SK-N-SH (cell line): ENCODE measurements around the gene PCNX1. TPM values are rescaled to one million over a fixed set of nuclear protein-coding genes. Genes with fewer than 3 reads are reported as not detected.
"Not testable (repeated sequence)": the region's sequence is repeated elsewhere in the genome, so short reads cannot be mapped to it uniquely, and the experiment has no call there.

ENCODE experiments used
- CTCF ChIA-PET: fragments of 300-600, 350-600 bp; formaldehyde crosslinking; extraction: SDS; loops from one replicate; lab custom pipeline; 2021; lab: Yijun Ruan, JAX
- POLR2A ChIA-PET: fragments of 350-600 bp; sonication (Branson Sonifier 250); formaldehyde crosslinking; extraction: SDS; loops from one replicate; lab custom pipeline; 2020; ENCODE audit warnings: antibody characterized with exemption, inconsistent platforms; lab: Yijun Ruan, JAX
- DNase-seq: peaks from one replicate; pipeline ENCODE4 v3.0.0; 2012
- H2AFZ ChIP-seq: fragments of 200-600 bp; sonication (generic); 2 replicates; pipeline ENCODE4 v1.8.1; 2016; ENCODE audit warnings: antibody characterized with exemption, mild to moderate bottlenecking, low read depth
- H3F3A ChIP-seq: fragments of 200-600 bp; sonication (generic); replicated peaks from 2 replicates; pipeline ENCODE3; 2016; ENCODE audit warnings: antibody characterized with exemption, mild to moderate bottlenecking; ENCODE audit not compliant: insufficient read depth
- H3K27ac ChIP-seq, 2 experiments: fragments of 200-500 bp in 1 of 2; fragments of 200-600 bp in 1 of 2; sonication (Bioruptor generic) in 1 of 2; sonication (generic), shearing (Covaris generic) in 1 of 2; 2 replicates each; pipeline versions ENCODE4 v1.5.1 to v1.6.1; 2014 to 2016; ENCODE audit warnings: low read depth in 2 of 2, inconsistent platforms in 1 of 2, low read length in 1 of 2, mild to moderate bottlenecking in 1 of 2, mixed read lengths in 1 of 2
- H3K27me3 ChIP-seq: fragments of 200-600 bp; sonication (generic), shearing (Covaris generic); 2 replicates; pipeline ENCODE4 v1.6.1; 2016; ENCODE audit warnings: mixed run types; ENCODE audit not compliant: insufficient read depth
- H3K36me3 ChIP-seq, 2 experiments: fragments of 200-500 bp in 1 of 2; fragments of 200-600 bp in 1 of 2; sonication (Bioruptor generic) in 1 of 2; sonication (generic) in 1 of 2; replicated peaks in 1 of 2; 2 replicates each; pipeline versions ENCODE3 to v1.5.1; 2014 to 2016; ENCODE audit warnings: low read length in 1 of 2, mild to moderate bottlenecking in 1 of 2; ENCODE audit not compliant: insufficient read depth in 2 of 2, control insufficient read depth in 1 of 2
- H3K4me1 ChIP-seq, 2 experiments: fragments of 200-500 bp in 1 of 2; fragments of 200-600 bp in 1 of 2; sonication (Bioruptor generic) in 1 of 2; sonication (generic), shearing (Covaris generic) in 1 of 2; 2 replicates each; pipeline versions ENCODE4 v1.5.1 to v1.6.1; 2014 to 2016; ENCODE audit warnings: low read depth in 1 of 2, low read length in 1 of 2, mixed run types in 1 of 2; ENCODE audit not compliant: insufficient read depth in 2 of 2, control insufficient read depth in 1 of 2
- H3K4me2 ChIP-seq: fragments of 200-600 bp; sonication (generic), shearing (Covaris generic); 2 replicates; pipeline ENCODE4 v1.6.1; 2017; ENCODE audit warnings: mixed run types
- H3K4me3 ChIP-seq, 2 experiments: fragments of 200-500 bp in 1 of 2; fragments of 200-600 bp in 1 of 2; sonication (Bioruptor generic) in 1 of 2; sonication (generic), shearing (Covaris generic) in 1 of 2; 2 replicates each; pipeline versions ENCODE4 v1.5.1 to v1.8.1; 2014 to 2016; ENCODE audit warnings: low read depth in 2 of 2, inconsistent platforms in 1 of 2, low read length in 1 of 2, mild to moderate bottlenecking in 1 of 2, mixed read lengths in 1 of 2, moderate library complexity in 1 of 2
- H3K79me2 ChIP-seq: fragments of 200-600 bp; sonication (generic); 2 replicates; pipeline ENCODE4 v1.8.1; 2017; ENCODE audit warnings: mild to moderate bottlenecking; ENCODE audit not compliant: insufficient read depth
- H3K9ac ChIP-seq: fragments of 200-600 bp; sonication (generic); 2 replicates; pipeline ENCODE4 v1.6.1; 2017; ENCODE audit warnings: mixed run types
- H3K9me2 ChIP-seq: fragments of 200-600 bp; sonication (generic); 2 replicates; pipeline ENCODE4 v1.6.1; 2017; ENCODE audit warnings: mixed run types
- H3K9me3 ChIP-seq: fragments of 200-600 bp; sonication (generic); 2 replicates; pipeline ENCODE4 v1.6.1; 2017; ENCODE audit warnings: mixed run types, mild to moderate bottlenecking, moderate library complexity
- H4K20me1 ChIP-seq: fragments of 200-600 bp; sonication (generic); 2 replicates; pipeline ENCODE4 v1.6.1; 2017; ENCODE audit warnings: mild to moderate bottlenecking, mixed run types; ENCODE audit not compliant: insufficient read depth
- ELF1 ChIP-seq: IDR thresholded peaks from 2 replicates; pipeline ENCODE4 v1.4.0; 2012
- FOSL2 ChIP-seq: IDR thresholded peaks from 2 replicates; pipeline ENCODE4 v1.4.0; 2012; ENCODE audit warnings: low read depth, mild to moderate bottlenecking, moderate library complexity, borderline replicate concordance
- GABPA ChIP-seq: IDR thresholded peaks from 2 replicates; pipeline ENCODE4 v1.4.0; 2012; ENCODE audit warnings: low read depth, mild to moderate bottlenecking
- JUND ChIP-seq: IDR thresholded peaks from 2 replicates; pipeline ENCODE4 v1.4.0; 2012
- MEF2A ChIP-seq: IDR thresholded peaks from 2 replicates; pipeline ENCODE4 v1.4.0; 2012; ENCODE audit warnings: low read depth, borderline replicate concordance
- RAD21 ChIP-seq: IDR thresholded peaks from 2 replicates; pipeline ENCODE4 v1.6.1; 2012; ENCODE audit warnings: mild to moderate bottlenecking, low read length
- REST ChIP-seq: IDR thresholded peaks from 2 replicates; pipeline ENCODE4 v1.6.1; 2012; ENCODE audit warnings: mild to moderate bottlenecking, low read depth, low read length, moderate library complexity
- SIN3A ChIP-seq: IDR thresholded peaks from 2 replicates; pipeline ENCODE4 v1.6.1; 2012; ENCODE audit warnings: low read depth, mild to moderate bottlenecking, low read length, moderate library complexity, borderline replicate concordance
- TAF1 ChIP-seq: IDR thresholded peaks from 2 replicates; pipeline ENCODE4 v1.6.1; 2012; ENCODE audit warnings: low read depth, mild to moderate bottlenecking, low read length, moderate library complexity, borderline replicate concordance
- TCF12 ChIP-seq: IDR thresholded peaks from 2 replicates; pipeline ENCODE4 v1.4.0; 2012
- TEAD4 ChIP-seq: IDR thresholded peaks from 2 replicates; pipeline ENCODE4 v1.4.0; 2012; ENCODE audit warnings: mild to moderate bottlenecking, borderline replicate concordance; ENCODE audit not compliant: insufficient read depth
- USF1 ChIP-seq: IDR thresholded peaks from 2 replicates; pipeline ENCODE4 v1.4.0; 2012; ENCODE audit warnings: low read depth, borderline replicate concordance
- YY1 ChIP-seq: IDR thresholded peaks from 2 replicates; pipeline ENCODE4 v1.4.0; 2012; ENCODE audit warnings: low read depth, mild to moderate bottlenecking
- WGBS: methylation state at CpG from one replicate; pipeline ENCODE4 v1.1.6; 2017; ENCODE audit warnings: low lambda C conversion rate; 5-methylcytosine and 5-hydroxymethylcytosine counted together
- polyA plus RNA-seq, 3 experiments: library from polyadenylated mRNA; depleted of rRNA; stranded (reverse); fragments of >200 nt; gene quantifications; 2 replicates each; pipeline ENCODE4 v1.2.3, GENCODE V29; 2012

Gene PCNX1
- polyA plus RNA-seq, 1 of the 3 experiments (the other 2 are of a cell fraction) = 9.4 TPM

- H3K4me2 ChIP-seq = no peak overlapping the region
- no peak for DNase-seq
- no peak overlapping the region for H3K27ac ChIP-seq
- no peaks in the 10 kb centered on the region for H4K20me1 ChIP-seq
- H2AFZ ChIP-seq = no peak overlapping the region
- no peaks in the 10 kb centered on the region for H3K9me3 ChIP-seq
- H3K4me1 ChIP-seq = no peaks in the 10 kb centered on the region
- TF ChIP-seq TEAD4 (no peak), USF1 (no peak), SIN3A (no peak), REST (no peak), RAD21 (no peak), TAF1 (no peak), JUND (no peak), MEF2A (no peak), YY1 (no peak), ELF1 (no peak), FOSL2 (no peak), TCF12 (no peak), GABPA (no peak)
- H3K4me3 ChIP-seq = no peak overlapping the region
- H3F3A ChIP-seq = peaks cover 10% of the 10 kb centered on the region
- peaks cover 45% of the 10 kb centered on the region in 2 experiments for H3K36me3 ChIP-seq
- 0% methylated on average over 1 of the region's 1 CpG for WGBS
- H3K9me2 ChIP-seq = no peaks in the 10 kb centered on the region
- H3K9ac ChIP-seq = no peak overlapping the region
- no peaks in the 10 kb centered on the region for H3K79me2 ChIP-seq
- ChIA-PET POLR2A (no interaction called here), CTCF (interaction anchor here (1.2 kb wide), 1 partner anchor 42 kb away, joined by 3 read pairs; no protein-coding TSS in a partner anchor)
- H3K27me3 ChIP-seq = no peaks in the 10 kb centered on the region
These were observed 106.4 kb downstream of the PCNX1 start for GRCh38 chr14:71013551-71014192.

- H3K4me2 ChIP-seq, H3K27ac ChIP-seq, H3K9ac ChIP-seq, H3K27me3 ChIP-seq, H3K9me2 ChIP-seq, POLR2A ChIA-PET, H3K4me1 ChIP-seq, H4K20me1 ChIP-seq, CTCF ChIA-PET, H3K4me3 ChIP-seq, H3K9me3 ChIP-seq, H2AFZ ChIP-seq, DNase-seq: not testable (repeated sequence)
- peaks cover 11% of the 10 kb centered on the region; the same call in 1 of the 2 replicates for H3K79me2 ChIP-seq
- H3F3A ChIP-seq = peaks cover 25% of the 10 kb centered on the region
- WGBS = 98% methylated on average over 3 of the region's 3 CpGs
- peaks cover 38 to 45% of the 10 kb centered on the region in 2 experiments for H3K36me3 ChIP-seq
These were observed 112.7 kb downstream of the PCNX1 start for GRCh38 chr14:71019917-71020316.
